Thoracic aorta (tissue), 2 donors: ENCODE results near the gene KATNA1. TPM values are rescaled to one million over a fixed set of nuclear protein-coding genes. Genes with fewer than 3 reads are reported as not detected.

Source experiments
- ATAC-seq: fragments of 150-250 bp; one replicate; pipeline ENCODE4 v1.8.0; 2017; ENCODE audit warnings: low read depth; ENCODE audit not compliant: insufficient number of reproducible peaks, low FRiP score
- DNase-seq: peaks from one replicate; pipeline ENCODE4 v3.0.0-alpha.2; 2020; ENCODE audit warnings: low spot score
- H3K27ac ChIP-seq, 2 donors: fragments of 200-600 bp; sonication (generic); 1 replicate in 1 of 2; 2 replicates in 1 of 2; pipeline ENCODE4 v1.5.1; 2016; ENCODE audit warnings: mild to moderate bottlenecking in 2 of 2, moderate library complexity in 2 of 2
- H3K27me3 ChIP-seq: fragments of 200-600 bp; sonication (generic); replicated peaks from 2 replicates; pipeline ENCODE4 v1.6.0; 2016; ENCODE audit warnings: mild to moderate bottlenecking; ENCODE audit not compliant: insufficient read depth
- H3K36me3 ChIP-seq: fragments of 200-600 bp; sonication (generic); one replicate; pipeline ENCODE4 v1.5.1; 2016
- H3K4me1 ChIP-seq, 2 donors: fragments of 200-600 bp; sonication (generic); 1 replicate in 1 of 2; 2 replicates in 1 of 2; pipeline versions ENCODE4 v1.5.1 to v1.6.0; 2016; ENCODE audit warnings: low read depth in 2 of 2, mild to moderate bottlenecking in 1 of 2; ENCODE audit not compliant: control insufficient read depth in 1 of 2
- H3K4me3 ChIP-seq: fragments of 200-600 bp; sonication (generic); 2 replicates; pipeline ENCODE4 v1.5.1; 2016; ENCODE audit warnings: mild to moderate bottlenecking
- H3K9me3 ChIP-seq: fragments of 200-600 bp; sonication (generic); 2 replicates; pipeline ENCODE4 v1.5.1; 2016
- total RNA-seq, 2 donors: library from RNA; depleted of rRNA; stranded (reverse); fragments of >200 nt; gene quantifications; one replicate each; pipeline versions ENCODE4 v1.1.0 to v1.2.3, GENCODE V29; 2016
- TF ChIP-seq, protein P1 (sequence below): fragments of 200-600 bp; sonication (generic); IDR thresholded peaks from one replicate; pipeline ENCODE4 v1.5.1; 2019; ENCODE audit warnings: antibody characterized with exemption

The KATNA1 gene
- total RNA-seq, 2 donors from 2014 or later = 15.7 to 37.8 TPM

DNA sequence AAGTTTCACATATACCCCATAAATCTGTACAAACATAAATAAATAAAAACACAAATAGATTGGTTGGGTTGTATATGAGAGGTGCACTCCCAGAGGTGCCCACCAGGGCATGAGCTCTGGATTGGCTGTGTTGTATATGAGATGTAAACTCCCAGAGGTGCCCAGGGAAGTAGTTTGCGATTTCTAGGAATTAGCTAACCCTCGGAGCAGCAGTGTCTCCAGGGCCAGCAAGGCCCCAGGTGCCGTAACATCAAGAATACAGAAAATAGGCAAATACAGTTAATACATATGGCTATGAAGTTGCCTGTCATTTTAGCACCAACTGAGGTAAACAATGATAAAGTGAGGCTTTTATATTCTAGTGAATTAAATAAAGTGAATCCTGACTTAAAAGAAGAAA, 87.8 kb downstream of the KATNA1 start:
- Histone ChIP-seq H3K27me3 (no peaks in the 10 kb centered on the region), H3K4me1 (peaks cover 4% of the 10 kb centered on the region in 2 donors), H3K27ac (no peak overlapping the region), H3K9me3 (no peaks in the 10 kb centered on the region), H3K4me3 (no peak overlapping the region), H3K36me3 (no peaks in the 10 kb centered on the region)
- no peak for ATAC-seq
- TF ChIP-seq, protein P1, sequence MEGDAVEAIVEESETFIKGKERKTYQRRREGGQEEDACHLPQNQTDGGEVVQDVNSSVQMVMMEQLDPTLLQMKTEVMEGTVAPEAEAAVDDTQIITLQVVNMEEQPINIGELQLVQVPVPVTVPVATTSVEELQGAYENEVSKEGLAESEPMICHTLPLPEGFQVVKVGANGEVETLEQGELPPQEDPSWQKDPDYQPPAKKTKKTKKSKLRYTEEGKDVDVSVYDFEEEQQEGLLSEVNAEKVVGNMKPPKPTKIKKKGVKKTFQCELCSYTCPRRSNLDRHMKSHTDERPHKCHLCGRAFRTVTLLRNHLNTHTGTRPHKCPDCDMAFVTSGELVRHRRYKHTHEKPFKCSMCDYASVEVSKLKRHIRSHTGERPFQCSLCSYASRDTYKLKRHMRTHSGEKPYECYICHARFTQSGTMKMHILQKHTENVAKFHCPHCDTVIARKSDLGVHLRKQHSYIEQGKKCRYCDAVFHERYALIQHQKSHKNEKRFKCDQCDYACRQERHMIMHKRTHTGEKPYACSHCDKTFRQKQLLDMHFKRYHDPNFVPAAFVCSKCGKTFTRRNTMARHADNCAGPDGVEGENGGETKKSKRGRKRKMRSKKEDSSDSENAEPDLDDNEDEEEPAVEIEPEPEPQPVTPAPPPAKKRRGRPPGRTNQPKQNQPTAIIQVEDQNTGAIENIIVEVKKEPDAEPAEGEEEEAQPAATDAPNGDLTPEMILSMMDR = peak; percentile 41
- no peak for DNase-seq

DNA sequence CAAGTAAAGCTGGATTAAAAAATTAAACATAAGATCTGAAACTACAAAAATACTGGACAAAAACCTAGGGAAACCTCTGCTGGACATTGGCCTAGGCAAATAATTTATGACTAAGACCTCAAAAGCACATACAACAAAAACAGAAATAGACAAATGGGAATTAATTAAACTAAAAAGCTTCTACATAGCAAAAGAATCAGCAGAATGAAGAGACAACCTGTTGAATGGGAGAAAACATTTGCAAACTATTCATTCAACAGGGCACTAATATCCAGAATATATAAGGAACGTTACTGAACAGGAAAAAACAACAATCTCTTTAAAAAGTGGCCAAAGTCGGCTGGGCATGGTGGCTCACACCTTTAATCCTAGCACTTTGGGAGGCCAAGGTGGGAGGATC, 89.1 kb downstream of the KATNA1 start:
- Histone ChIP-seq H3K36me3 (no peaks in the 10 kb centered on the region), H3K4me3 (no peak overlapping the region), H3K27ac (no peak overlapping the region), H3K27me3 (no peaks in the 10 kb centered on the region), H3K9me3 (no peaks in the 10 kb centered on the region), H3K4me1 (no peaks in the 10 kb centered on the region)
- TF ChIP-seq, protein P1 = no peak
- DNase-seq (no peak), ATAC-seq (no peak)

DNA sequence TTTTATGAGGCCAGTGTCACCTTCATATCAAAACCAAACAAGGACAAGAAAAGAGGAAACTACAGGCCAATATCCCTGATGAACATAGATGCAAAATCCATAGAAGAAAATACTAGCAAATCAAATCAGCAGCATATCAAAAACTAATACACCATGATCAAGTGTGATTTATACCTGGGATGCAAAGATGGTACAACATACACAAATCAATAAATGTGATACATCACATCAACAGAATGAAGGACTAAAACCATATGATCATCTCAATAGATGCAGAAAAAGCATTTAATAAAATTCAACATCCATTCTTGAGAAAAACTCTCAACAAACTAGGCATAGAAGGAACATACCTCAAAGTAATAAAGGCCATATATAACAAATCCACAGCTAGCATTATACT, 90.5 kb downstream of the KATNA1 start:
- no peaks in the 10 kb centered on the region for H3K27me3 ChIP-seq
- TF ChIP-seq, protein P1 = no peak
- no peak overlapping the region for H3K27ac ChIP-seq
- DNase-seq = no peak
- H3K4me1 ChIP-seq = no peaks in the 10 kb centered on the region
- no peaks in the 10 kb centered on the region for H3K9me3 ChIP-seq
- H3K4me3 ChIP-seq = no peak overlapping the region
- no peak for ATAC-seq
- H3K36me3 ChIP-seq = no peaks in the 10 kb centered on the region

DNA sequence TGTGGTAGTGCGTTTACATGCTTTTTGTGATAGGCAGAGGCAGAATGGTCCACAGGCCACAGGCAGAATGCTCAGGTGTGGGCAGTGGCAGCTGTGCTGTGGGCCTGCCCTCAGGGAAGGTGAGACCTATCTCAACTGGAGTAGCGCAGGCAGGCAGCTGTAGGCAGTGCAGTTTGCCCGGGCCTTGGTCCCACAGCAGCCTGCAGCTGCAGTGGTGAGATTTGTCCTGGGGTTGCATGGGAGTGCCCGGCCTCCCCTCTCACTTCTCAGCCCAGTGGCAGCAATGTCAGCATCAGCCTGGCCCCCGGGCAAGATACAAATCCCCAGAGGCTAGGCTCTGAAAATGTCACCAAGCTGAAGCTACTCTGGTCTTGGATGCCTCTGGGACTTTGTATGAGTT, 96.6 kb downstream of the KATNA1 start:
- DNase-seq (no peak), ATAC-seq (no peak)
- Histone ChIP-seq H3K27ac (no peak overlapping the region), H3K4me3 (no peak overlapping the region), H3K27me3 (no peaks in the 10 kb centered on the region), H3K9me3 (no peaks in the 10 kb centered on the region), H3K36me3 (no peaks in the 10 kb centered on the region), H3K4me1 (no peaks in the 10 kb centered on the region)
- TF ChIP-seq, protein P1 = no peak

DNA sequence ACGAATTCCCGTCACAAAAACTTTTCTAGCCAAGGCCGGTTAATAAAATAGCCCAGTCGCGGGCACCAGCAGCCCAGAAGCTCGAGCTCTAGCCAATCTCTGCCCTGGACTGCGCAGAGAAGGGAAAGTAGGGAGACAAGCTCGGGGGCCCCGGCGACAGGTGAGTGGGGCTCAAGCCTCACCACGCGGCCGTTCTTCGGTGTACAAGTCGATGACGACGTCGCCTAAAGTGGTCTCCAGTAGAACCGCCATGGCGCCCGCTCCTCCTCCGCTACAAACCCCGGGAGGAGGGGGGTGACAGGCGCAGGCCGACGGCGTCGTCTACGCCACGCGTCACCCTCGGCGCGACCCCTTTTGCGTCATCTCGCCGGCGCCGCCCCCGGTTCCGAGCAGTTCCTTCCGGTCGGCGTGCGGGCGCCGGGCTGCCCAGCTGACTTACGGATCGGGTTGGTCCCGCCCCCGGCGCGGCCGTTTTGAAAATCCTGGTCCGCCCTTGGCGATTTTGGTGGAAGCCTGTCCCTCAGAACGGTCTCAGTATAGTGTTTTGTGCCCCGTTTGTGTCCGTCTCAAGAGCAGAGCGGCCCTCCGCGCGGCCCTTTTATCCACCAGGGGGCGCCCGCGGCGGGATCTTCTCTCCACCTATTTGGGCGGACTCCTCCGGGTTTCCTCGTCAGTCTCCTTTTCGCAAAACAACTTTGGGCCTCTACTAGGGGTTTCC, 102.6 kb downstream of the KATNA1 start, which contains the start of gene PPIL4:
PPIL4 (minus strand) TSS at position 290 of the 718 bp plus-strand sequence; CDS start at position 252, 38 bp downstream.
- Histone ChIP-seq H3K4me3 (peak within 1 kb of the TSS; percentile 85), H3K36me3 (no peaks in the 10 kb centered on the region), H3K27ac (peak within 1 kb of the TSS; percentile 93 to 97), H3K4me1 (peaks cover 13 to 29% of the 10 kb centered on the region in 2 donors), H3K27me3 (no peaks in the 10 kb centered on the region), H3K9me3 (no peaks in the 10 kb centered on the region)
- peak; percentile 81 for DNase-seq
- TF ChIP-seq, protein P1 = peak; percentile 65
- ATAC-seq = peak; percentile 96
